Aorta (tissue), 5 donors: ENCODE measurements around the gene CRB2. TPM values are rescaled to one million over a fixed set of nuclear protein-coding genes. Genes with fewer than 3 reads are reported as not detected.

ENCODE experiments used
- ATAC-seq: fragments of 200-7000 bp; cut with Tn5 transposase; one replicate; pipeline ENCODE4 v1.9.1; 2022; ENCODE audit warnings: moderate library complexity; ENCODE audit not compliant: low FRiP score
- DNase-seq, 2 donors: peaks; one replicate each; pipeline ENCODE4 v3.0.0-alpha.2; 2020
- H3K27ac ChIP-seq, 2 donors: one replicate each; pipeline ENCODE4 v1.5.1; 2013; ENCODE audit warnings: low read length in 2 of 2, mild to moderate bottlenecking in 2 of 2, moderate library complexity in 2 of 2, control low read depth in 1 of 2, inconsistent platforms in 1 of 2, low read depth in 1 of 2
- H3K27me3 ChIP-seq, 2 donors: one replicate each; pipeline ENCODE4 v1.6.1; 2013; ENCODE audit warnings: control low read depth in 1 of 2, low read length in 1 of 2, mild to moderate bottlenecking in 1 of 2, moderate library complexity in 1 of 2; ENCODE audit not compliant: insufficient read depth in 2 of 2, control insufficient read depth in 1 of 2
- H3K36me3 ChIP-seq, 2 donors: one replicate each; pipeline ENCODE4 v1.6.1; 2013; ENCODE audit warnings: control low read depth in 1 of 2, low read length in 1 of 2, mild to moderate bottlenecking in 1 of 2; ENCODE audit not compliant: insufficient read depth in 2 of 2, control insufficient read depth in 1 of 2
- H3K4me1 ChIP-seq, 2 donors: one replicate each; pipeline ENCODE4 v1.6.1; 2013; ENCODE audit warnings: low read length in 2 of 2, control low read depth in 1 of 2, mild to moderate bottlenecking in 1 of 2, moderate library complexity in 1 of 2; ENCODE audit not compliant: insufficient read depth in 2 of 2, control insufficient read depth in 1 of 2
- H3K4me3 ChIP-seq, 2 donors: one replicate each; pipeline ENCODE4 v1.5.1; 2013; ENCODE audit warnings: low read length in 2 of 2, control low read depth in 1 of 2, mild to moderate bottlenecking in 1 of 2
- H3K9me3 ChIP-seq: one replicate; pipeline ENCODE4 v1.6.1; 2013; ENCODE audit warnings: mild to moderate bottlenecking, low read length; ENCODE audit not compliant: control insufficient read depth
- WGBS, 2 donors: extraction: QIAGEN DNeasy Blood & Tissue Kit; methylation state at CpG; one replicate each; pipeline ENCODE4 v1.1.7; 2013; 5-methylcytosine and 5-hydroxymethylcytosine counted together
- intact Hi-C, 2 donors: fragments of 100-400 bp; cut with DNase I; formaldehyde crosslinking; loops; one replicate each; pipeline versions ENCODE4 v1.14.2 to v1.15.0; 2022
- polyA plus RNA-seq, 2 donors: library from polyadenylated mRNA; stranded (reverse); fragments of 200-250 nt; gene quantifications; one replicate each; pipeline ENCODE4 v1.2.3, GENCODE V29; 2013
- total RNA-seq, 2 donors: library from RNA; stranded (reverse); fragmentation: NEBNext Ultra II Directional; extraction: Animal tissue kit (Norgen Biotek cat#: 25700); gene quantifications; one replicate each; pipeline ENCODE4 v1.2.1, GENCODE V29; 2021
- donor health status: healthy with polysubstance abuse.
- donor health status: Bipolar disorder and iron deficiency.
- donor health status: DM: no; HTN: no; CAD: no.
- donor health status: DM: no; HTN: no; CAD: no.
- donor health status: DM: yes; HTN: yes; CAD: no.

The CRB2 gene
- total and polyA plus RNA-seq, 4 donors: 0.03 to 0.15 TPM; not detected in 2

DNA sequence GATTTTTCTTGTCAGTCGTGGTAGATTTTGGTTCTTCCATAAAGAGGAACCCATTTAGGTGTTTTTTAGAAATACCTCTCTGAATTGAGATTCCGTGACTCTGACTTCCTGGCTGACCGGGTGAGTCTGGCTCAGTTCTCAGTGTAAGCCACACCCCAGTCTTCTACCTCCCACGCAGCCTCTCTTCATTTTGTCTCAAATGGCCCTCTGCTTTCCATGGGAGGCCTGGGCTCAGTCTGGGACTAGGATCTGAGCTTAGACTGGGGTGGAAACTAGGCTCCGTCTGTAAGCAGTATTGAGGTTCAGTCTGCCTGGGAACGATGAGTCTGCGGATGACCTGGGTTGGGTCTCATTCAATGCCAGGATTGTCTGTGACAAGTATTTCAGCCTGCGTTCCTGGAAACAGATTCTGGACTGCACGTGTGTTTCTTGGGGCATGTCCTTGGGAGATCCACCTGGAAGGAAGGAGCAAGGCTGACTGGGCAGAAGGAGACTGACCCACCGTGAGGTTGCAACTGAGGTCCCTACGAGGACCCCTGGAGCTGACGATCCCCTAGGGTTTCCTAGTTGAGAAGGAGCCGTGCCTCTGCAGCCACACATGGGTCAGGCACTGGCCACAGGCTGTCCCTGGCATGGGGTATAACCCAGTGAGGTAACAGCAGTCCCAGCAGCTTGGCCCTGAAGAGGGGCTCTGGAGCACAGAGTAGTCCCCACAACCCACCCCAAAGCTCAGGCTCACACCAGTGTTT lies 12.4 kb upstream of the CRB2 start:
- Histone ChIP-seq H3K36me3 (no peaks in the 10 kb centered on the region), H3K27me3 (no peaks in the 10 kb centered on the region), H3K4me3 (no peak overlapping the region), H3K9me3 (no peaks in the 10 kb centered on the region), H3K27ac (no peak overlapping the region), H3K4me1 (no peaks in the 10 kb centered on the region)
- intact Hi-C loops: loop anchor here in 1 of 2 donors (10.0 kb wide), 2 partner anchors 79 to 229 kb away; partner anchors contain the start of gene STRBP
- no peak for ATAC-seq
- WGBS, 2 donors: 68 to 69% methylated on average over 13 of the region's 13 CpGs
- DNase-seq: no peak

DNA sequence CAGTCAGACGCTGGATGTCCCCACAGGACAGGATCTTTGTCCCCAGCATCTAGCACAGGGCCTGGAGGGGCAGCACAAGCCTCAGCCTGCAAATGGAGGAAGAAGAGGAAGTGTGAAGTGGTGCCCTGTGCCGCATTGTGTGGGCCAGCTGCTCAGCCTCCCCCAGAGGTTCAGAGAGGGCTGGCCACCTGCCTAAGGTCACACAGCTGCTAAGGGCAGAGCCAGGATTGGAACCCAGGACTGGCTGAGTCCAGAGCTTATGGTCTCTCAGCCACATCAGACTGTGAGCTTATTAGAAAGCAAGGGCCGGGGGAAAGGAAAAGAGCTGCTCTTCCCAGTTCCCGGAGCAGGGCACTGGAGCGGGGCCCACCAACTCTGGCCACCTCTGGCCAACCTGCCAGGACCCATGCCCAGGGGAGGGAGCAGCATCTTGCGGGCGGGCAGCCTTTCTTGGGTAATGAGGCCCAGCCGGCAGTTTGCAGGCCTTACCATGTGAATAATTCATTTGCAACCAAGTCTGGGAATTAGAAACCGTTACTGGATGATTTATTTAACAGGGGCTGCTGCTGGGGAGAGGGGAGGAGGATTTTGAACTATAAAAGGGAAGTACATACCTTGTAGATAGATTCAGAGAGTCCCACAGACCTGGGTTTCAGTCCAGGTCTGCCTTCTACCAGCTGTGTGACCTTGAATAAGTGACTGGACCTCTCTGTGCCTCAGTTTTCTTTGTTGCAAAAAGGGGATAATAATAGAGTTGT lies 11.6 kb upstream of the CRB2 start:
- WGBS, 2 donors: 94 to 95% methylated on average over 9 of the region's 9 CpGs

DNA sequence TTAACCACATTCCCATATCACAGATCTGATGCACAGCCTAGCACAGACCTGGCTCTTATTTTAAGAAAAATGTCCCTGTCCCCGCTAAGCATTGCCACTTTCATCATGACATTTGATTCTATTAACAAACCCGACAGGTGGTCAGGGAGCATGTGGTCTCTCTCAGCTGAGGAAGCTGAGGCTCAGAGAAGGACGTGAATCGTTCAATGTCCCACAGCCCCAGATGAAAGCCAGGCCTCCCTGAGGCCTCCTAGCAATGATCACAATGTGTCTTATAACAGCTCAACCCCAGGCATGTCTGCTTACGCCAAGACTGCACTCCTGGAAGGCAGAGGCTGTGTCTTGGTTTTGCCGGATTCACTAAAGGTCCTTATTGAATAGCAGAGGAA lies 10.4 kb upstream of the CRB2 start:
- intact Hi-C loops: loop anchor here in 1 of 2 donors (10.0 kb wide), 2 partner anchors 81 to 231 kb away; partner anchors contain the start of gene STRBP
- Histone ChIP-seq H3K36me3 (no peaks in the 10 kb centered on the region), H3K27me3 (no peaks in the 10 kb centered on the region), H3K27ac (no peak overlapping the region), H3K4me3 (no peak overlapping the region), H3K4me1 (no peaks in the 10 kb centered on the region), H3K9me3 (no peaks in the 10 kb centered on the region)
- WGBS, 2 donors: 69 to 72% methylated on average over 6 of the region's 6 CpGs
- DNase-seq (no peak), ATAC-seq (no peak)

More for the DNA sequence above, 11.6 kb upstream of the CRB2 start:
- H3K9me3 ChIP-seq: no peaks in the 10 kb centered on the region
- no peaks in the 10 kb centered on the region for H3K36me3 ChIP-seq
- H3K4me1 ChIP-seq: no peaks in the 10 kb centered on the region
- H3K4me3 ChIP-seq: no peak overlapping the region
- intact Hi-C loops: loop anchor here in 1 of 2 donors (10.0 kb wide), 2 partner anchors 80 to 230 kb away; partner anchors contain the start of gene STRBP
- H3K27me3 ChIP-seq: no peaks in the 10 kb centered on the region
- H3K27ac ChIP-seq: no peak overlapping the region
- DNase-seq (no peak), ATAC-seq (no peak)

DNA sequence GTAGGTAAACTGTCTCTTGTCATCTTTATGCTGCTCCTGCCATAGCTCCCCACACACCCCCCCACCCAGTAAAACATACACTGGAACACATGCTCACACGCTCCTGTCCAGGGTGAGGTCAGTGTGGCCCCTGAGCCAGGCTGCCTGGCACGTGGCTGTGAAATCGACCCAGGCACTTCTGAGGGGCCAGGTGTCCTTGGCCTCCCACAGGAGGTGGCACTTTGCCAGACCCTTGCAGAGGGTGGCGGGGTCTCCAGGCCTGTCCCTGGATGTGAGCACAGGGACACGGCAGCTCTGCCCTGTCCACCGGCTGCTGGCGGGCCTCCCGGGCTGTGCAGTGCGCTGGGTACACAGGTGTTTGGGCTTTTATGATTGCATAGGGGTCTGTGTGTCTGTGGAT lies 10.0 kb upstream of the CRB2 start:
- DNase-seq (no peak), ATAC-seq (no peak)
- intact Hi-C loops: loop anchor here in 1 of 2 donors (10.0 kb wide), 2 partner anchors 81 to 231 kb away; partner anchors contain the start of gene STRBP
- H3K27me3 ChIP-seq: no peaks in the 10 kb centered on the region
- no peak overlapping the region for H3K27ac ChIP-seq
- 92% methylated on average over 9 of the region's 9 CpGs for WGBS, 2 donors
- no peaks in the 10 kb centered on the region for H3K4me1 ChIP-seq
- no peaks in the 10 kb centered on the region for H3K36me3 ChIP-seq
- no peak overlapping the region for H3K4me3 ChIP-seq
- H3K9me3 ChIP-seq: no peaks in the 10 kb centered on the region

DNA sequence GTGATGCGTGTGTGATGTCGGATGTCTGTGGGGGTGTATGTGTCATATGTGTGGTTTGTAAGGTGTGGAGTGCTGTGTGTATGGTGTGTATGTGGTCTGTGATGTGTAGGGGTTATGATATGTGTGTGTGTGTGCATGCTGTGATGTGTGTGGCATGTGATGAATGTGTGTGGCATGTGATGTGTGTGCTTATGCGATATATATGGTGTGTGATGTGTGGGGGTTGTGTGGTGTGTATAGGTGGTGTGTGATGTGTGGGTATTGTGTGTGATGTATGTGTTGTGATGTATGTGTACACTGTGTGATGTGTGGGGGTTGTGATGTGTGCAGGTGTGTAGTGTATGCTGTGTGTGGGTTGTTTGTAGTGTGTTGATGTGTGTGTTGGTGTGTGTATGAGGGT lies 9.2 kb upstream of the CRB2 start:
- DNase-seq (no peak), ATAC-seq (no peak)
- Histone ChIP-seq H3K27ac (no peak overlapping the region), H3K27me3 (no peaks in the 10 kb centered on the region), H3K36me3 (no peaks in the 10 kb centered on the region), H3K4me3 (no peak overlapping the region), H3K9me3 (no peaks in the 10 kb centered on the region), H3K4me1 (no peaks in the 10 kb centered on the region)
- intact Hi-C loops: loop anchor here in 1 of 2 donors (10.0 kb wide), 2 partner anchors 82 to 232 kb away; partner anchors contain the start of gene STRBP
- 96 to 97% methylated on average over 3 of the region's 3 CpGs for WGBS, 2 donors

DNA sequence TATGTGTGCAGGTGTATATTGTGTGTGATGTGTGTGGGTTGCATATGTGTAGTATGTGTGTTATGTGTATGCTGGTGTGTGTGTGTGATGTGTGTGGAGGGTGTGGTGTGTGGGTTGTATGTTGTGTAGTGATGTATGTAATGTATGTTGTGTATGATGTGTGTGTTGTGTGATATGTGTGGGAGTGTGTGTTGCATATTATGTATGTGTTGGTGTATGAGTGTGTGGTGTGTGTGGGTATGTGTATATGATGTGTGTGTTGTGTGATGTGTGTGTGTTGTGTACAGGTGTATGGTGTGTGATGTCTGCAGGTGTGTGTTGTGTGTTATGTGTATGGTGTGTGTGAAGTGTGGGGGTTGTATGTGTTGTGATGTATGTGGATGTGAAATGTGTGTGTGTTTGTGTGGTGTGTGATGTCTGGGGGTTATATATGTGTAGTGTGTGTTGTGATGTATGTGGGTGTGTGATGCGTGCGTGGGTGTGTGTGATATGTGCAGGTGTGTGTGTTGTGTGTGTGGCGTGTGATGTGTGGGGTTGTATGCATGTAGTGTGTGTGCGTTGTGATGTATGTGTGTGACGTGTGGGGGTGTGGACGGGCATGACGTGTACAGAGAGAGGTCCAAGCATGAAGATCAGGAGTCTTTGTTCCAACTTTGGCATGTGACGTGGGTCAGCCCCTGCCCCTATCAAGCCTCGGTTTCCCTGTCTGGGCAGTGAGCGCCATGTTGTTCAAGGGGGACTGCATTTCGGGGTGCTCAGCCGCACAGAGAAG lies 8.5 kb upstream of the CRB2 start:
- ATAC-seq (no peak), DNase-seq (no peak)
- 68 to 71% methylated on average over 12 of the region's 12 CpGs for WGBS, 2 donors
- intact Hi-C loops: loop anchor here in 1 of 2 donors (10.0 kb wide), 2 partner anchors 83 to 233 kb away; partner anchors contain the start of gene STRBP
- Histone ChIP-seq H3K4me3 (no peak overlapping the region), H3K27me3 (no peaks in the 10 kb centered on the region), H3K9me3 (no peaks in the 10 kb centered on the region), H3K27ac (no peak overlapping the region), H3K4me1 (no peaks in the 10 kb centered on the region), H3K36me3 (no peaks in the 10 kb centered on the region)

DNA sequence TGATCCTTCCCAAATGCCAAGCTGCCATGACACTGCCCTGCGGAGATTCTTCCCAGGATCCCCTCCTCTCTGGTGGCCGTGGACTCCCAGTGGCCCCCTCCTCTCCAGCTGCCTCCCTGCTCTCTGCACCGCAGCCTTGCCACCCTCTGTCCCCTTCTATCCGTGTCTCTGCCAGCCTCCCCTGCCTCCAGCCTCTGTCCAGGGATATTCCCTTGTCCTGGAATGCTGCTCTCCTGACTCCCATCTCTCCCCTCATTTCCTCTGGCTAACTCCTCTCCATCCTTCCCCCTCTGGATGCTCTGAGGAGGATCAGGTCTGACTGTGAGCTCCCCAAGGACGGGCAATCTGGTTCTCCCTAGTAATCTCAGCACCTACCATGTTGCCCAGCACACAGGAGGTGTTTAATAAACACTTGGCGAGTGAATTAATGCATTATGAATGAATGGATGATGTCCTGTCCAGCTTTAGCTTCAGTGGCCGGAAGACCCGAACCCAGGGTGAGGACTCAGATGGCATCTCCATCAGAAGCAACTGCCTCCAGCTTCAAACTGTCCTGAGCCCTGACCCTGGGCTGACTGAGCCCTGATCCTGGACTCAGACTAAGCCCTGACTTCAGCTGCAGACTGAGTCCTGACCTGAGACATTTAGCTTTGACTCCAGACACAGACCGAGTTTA lies 7.5 kb upstream of the CRB2 start:
- H3K27me3 ChIP-seq: no peaks in the 10 kb centered on the region
- 63 to 64% methylated on average over 9 of the region's 9 CpGs for WGBS, 2 donors
- ATAC-seq (no peak), DNase-seq (no peak)
- H3K4me1 ChIP-seq: no peaks in the 10 kb centered on the region
- no peaks in the 10 kb centered on the region for H3K36me3 ChIP-seq
- H3K4me3 ChIP-seq: no peak overlapping the region
- no peak overlapping the region for H3K27ac ChIP-seq
- no peaks in the 10 kb centered on the region for H3K9me3 ChIP-seq
- intact Hi-C loops: loop anchor here in 1 of 2 donors (10.0 kb wide), 2 partner anchors 84 to 234 kb away; partner anchors contain the start of gene STRBP

DNA sequence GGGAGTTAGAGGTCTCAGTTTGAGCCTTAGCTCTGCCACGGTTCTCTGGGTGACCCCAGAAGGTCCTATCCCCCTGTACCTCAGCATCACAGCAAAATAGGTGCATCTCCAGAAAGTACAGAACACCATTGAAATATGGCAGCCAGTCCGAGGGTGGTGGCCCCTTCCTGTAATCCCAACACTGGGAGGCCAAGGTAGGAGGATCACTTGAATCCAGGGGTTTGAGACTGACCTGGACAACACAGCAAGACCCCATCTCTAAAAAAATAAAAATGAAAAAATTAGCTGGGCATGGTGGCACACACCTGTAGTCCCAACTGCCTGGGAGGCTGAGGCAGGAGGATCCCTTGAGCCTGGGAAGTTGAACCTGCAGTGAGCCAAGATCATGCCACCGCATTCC lies 7.0 kb upstream of the CRB2 start:
- 51% methylated on average over 3 of the region's 3 CpGs for WGBS, 2 donors
- H3K4me3 ChIP-seq: no peak overlapping the region
- no peaks in the 10 kb centered on the region for H3K27me3 ChIP-seq
- H3K27ac ChIP-seq: no peak overlapping the region
- intact Hi-C loops: loop anchor here in 1 of 2 donors (10.0 kb wide), 2 partner anchors 84 to 234 kb away; partner anchors contain the start of gene STRBP
- no peaks in the 10 kb centered on the region for H3K4me1 ChIP-seq
- DNase-seq (no peak), ATAC-seq (no peak)
- H3K36me3 ChIP-seq: no peaks in the 10 kb centered on the region
- no peaks in the 10 kb centered on the region for H3K9me3 ChIP-seq
